ENCODE results near the gene BAX.

The BAX gene

GRCh38 chr19:48910803-48911202 lies 43.9 kb upstream of the BAX start:
- Histone ChIP-seq H3K18ac (ENCODE audit: low read length) (no peak overlapping the region), H3K4me1 (ENCODE audit: control insufficient read depth, low read depth, low read length) (no peaks in the 10 kb centered on the region), H3K4me2 (ENCODE audit: low read length) (no peak overlapping the region), H3K23ac (ENCODE audit: low read length) (no peak overlapping the region), H4K5ac (ENCODE audit: low read length) (no peak overlapping the region), H3K79me1 (ENCODE audit: low read length) (no peaks in the 10 kb centered on the region), H2BK120ac (ENCODE audit: low read depth, low read length) (no peak overlapping the region), H3K36me3 (ENCODE audit: control insufficient read depth, insufficient read depth, low read length) (peaks cover 6% of the 10 kb centered on the region), H3K4me3 (ENCODE audit: low read length) (no peak overlapping the region), H3K4ac (ENCODE audit: low read depth, low read length) (no peak overlapping the region), H3K27me3 (ENCODE audit: insufficient read depth, low read length, poor library complexity) (no peaks in the 10 kb centered on the region), H3K79me2 (ENCODE audit: control insufficient read depth, insufficient read depth, low read length) (no peaks in the 10 kb centered on the region), H3K27ac (ENCODE audit: low read depth, low read length) (no peak overlapping the region), H2BK15ac (replicated peaks; ENCODE audit: low read depth) (no peak overlapping the region), H2AK5ac (ENCODE audit: low read length) (no peak overlapping the region), H3K56ac (ENCODE audit: low read length) (no peak overlapping the region), H2BK5ac (ENCODE audit: low read length) (no peak overlapping the region), H3K9ac (ENCODE audit: low read length) (no peak overlapping the region), H4K8ac (ENCODE audit: low read depth, low read length) (no peak overlapping the region)
- no CpG with 5 or more reads among the region's 2 CpGs for WGBS (ENCODE audit: extremely low coverage, insufficient coverage, low lambda C conversion rate)
- no peak for DNase-seq

GRCh38 chr19:48913114-48913889 lies 41.4 kb upstream of the BAX start:
- no peak overlapping the region for H4K5ac ChIP-seq (ENCODE audit: low read length)
- H2AK5ac ChIP-seq (ENCODE audit: low read length) = no peak overlapping the region
- no peak overlapping the region for H3K4ac ChIP-seq (ENCODE audit: low read depth, low read length)
- H3K79me2 ChIP-seq (ENCODE audit: control insufficient read depth, insufficient read depth, low read length) = no peaks in the 10 kb centered on the region
- H3K9ac ChIP-seq (ENCODE audit: low read length) = no peak overlapping the region
- H3K4me2 ChIP-seq (ENCODE audit: low read length) = no peak overlapping the region
- H2BK5ac ChIP-seq (ENCODE audit: low read length) = no peak overlapping the region
- H3K23ac ChIP-seq (ENCODE audit: low read length) = no peak overlapping the region
- no peak overlapping the region for H3K27ac ChIP-seq (ENCODE audit: low read depth, low read length)
- no peaks in the 10 kb centered on the region for H3K27me3 ChIP-seq (ENCODE audit: insufficient read depth, low read length, poor library complexity)
- H3K36me3 ChIP-seq (ENCODE audit: control insufficient read depth, insufficient read depth, low read length) = peaks cover 5% of the 10 kb centered on the region
- no peak overlapping the region for H3K4me3 ChIP-seq (ENCODE audit: low read length)
- no peak overlapping the region for H3K18ac ChIP-seq (ENCODE audit: low read length)
- DNase-seq = peak; percentile 45
- H2BK15ac ChIP-seq (replicated peaks; ENCODE audit: low read depth) = no peak overlapping the region
- WGBS (ENCODE audit: extremely low coverage, insufficient coverage, low lambda C conversion rate) = no CpG with 5 or more reads among the region's 9 CpGs
- no peak overlapping the region for H3K56ac ChIP-seq (ENCODE audit: low read length)
- H2BK120ac ChIP-seq (ENCODE audit: low read depth, low read length) = no peak overlapping the region
- no peaks in the 10 kb centered on the region for H3K79me1 ChIP-seq (ENCODE audit: low read length)
- H4K8ac ChIP-seq (ENCODE audit: low read depth, low read length) = no peak overlapping the region
- no peaks in the 10 kb centered on the region for H3K4me1 ChIP-seq (ENCODE audit: control insufficient read depth, low read depth, low read length)

GRCh38 chr19:48914181-48914580 lies 40.5 kb upstream of the BAX start:
- Histone ChIP-seq H3K36me3 (ENCODE audit: control insufficient read depth, insufficient read depth, low read length) (peaks cover 5% of the 10 kb centered on the region), H3K79me1 (ENCODE audit: low read length) (no peaks in the 10 kb centered on the region), H2BK15ac (replicated peaks; ENCODE audit: low read depth) (no peak overlapping the region), H3K27me3 (ENCODE audit: insufficient read depth, low read length, poor library complexity) (no peaks in the 10 kb centered on the region), H3K9ac (ENCODE audit: low read length) (no peak overlapping the region), H3K23ac (ENCODE audit: low read length) (no peak overlapping the region), H3K4ac (ENCODE audit: low read depth, low read length) (no peak overlapping the region), H3K79me2 (ENCODE audit: control insufficient read depth, insufficient read depth, low read length) (no peaks in the 10 kb centered on the region), H3K27ac (ENCODE audit: low read depth, low read length) (no peak overlapping the region), H2BK120ac (ENCODE audit: low read depth, low read length) (no peak overlapping the region), H3K4me2 (ENCODE audit: low read length) (no peak overlapping the region), H3K4me3 (ENCODE audit: low read length) (no peak overlapping the region), H4K5ac (ENCODE audit: low read length) (no peak overlapping the region), H2BK5ac (ENCODE audit: low read length) (no peak overlapping the region), H3K4me1 (ENCODE audit: control insufficient read depth, low read depth, low read length) (no peaks in the 10 kb centered on the region), H3K56ac (ENCODE audit: low read length) (no peak overlapping the region), H3K18ac (ENCODE audit: low read length) (no peak overlapping the region), H2AK5ac (ENCODE audit: low read length) (no peak overlapping the region), H4K8ac (ENCODE audit: low read depth, low read length) (no peak overlapping the region)
- DNase-seq = peak; percentile 18
- no CpG with 5 or more reads among the region's 8 CpGs for WGBS (ENCODE audit: extremely low coverage, insufficient coverage, low lambda C conversion rate)

- H2BK120ac ChIP-seq (ENCODE audit: low read depth, low read length) = no peak overlapping the region
- H4K5ac ChIP-seq (ENCODE audit: low read length) = no peak overlapping the region
- no peak overlapping the region for H3K9ac ChIP-seq (ENCODE audit: low read length)
- H3K56ac ChIP-seq (ENCODE audit: low read length) = no peak overlapping the region
- H3K79me2 ChIP-seq (ENCODE audit: control insufficient read depth, insufficient read depth, low read length) = no peaks in the 10 kb centered on the region
- no peak overlapping the region for H3K18ac ChIP-seq (ENCODE audit: low read length)
- no peaks in the 10 kb centered on the region for H3K4me1 ChIP-seq (ENCODE audit: control insufficient read depth, low read depth, low read length)
- H3K27me3 ChIP-seq (ENCODE audit: insufficient read depth, low read length, poor library complexity) = no peaks in the 10 kb centered on the region
- DNase-seq = no peak
- peaks cover 5% of the 10 kb centered on the region for H3K36me3 ChIP-seq (ENCODE audit: control insufficient read depth, insufficient read depth, low read length)
- WGBS (ENCODE audit: extremely low coverage, insufficient coverage, low lambda C conversion rate) = no CpG with 5 or more reads among the region's 8 CpGs
- no peak overlapping the region for H2BK5ac ChIP-seq (ENCODE audit: low read length)
- H3K79me1 ChIP-seq (ENCODE audit: low read length) = no peaks in the 10 kb centered on the region
- no peak overlapping the region for H2BK15ac ChIP-seq (replicated peaks; ENCODE audit: low read depth)
- no peak overlapping the region for H3K4me2 ChIP-seq (ENCODE audit: low read length)
- H3K4me3 ChIP-seq (ENCODE audit: low read length) = no peak overlapping the region
- H2AK5ac ChIP-seq (ENCODE audit: low read length) = no peak overlapping the region
- H3K4ac ChIP-seq (ENCODE audit: low read depth, low read length) = no peak overlapping the region
- no peak overlapping the region for H3K23ac ChIP-seq (ENCODE audit: low read length)
- no peak overlapping the region for H3K27ac ChIP-seq (ENCODE audit: low read depth, low read length)
- no peak overlapping the region for H4K8ac ChIP-seq (ENCODE audit: low read depth, low read length)
These were observed 38.9 kb upstream of the BAX start for GRCh38 chr19:48915757-48916156.

- H2AK5ac ChIP-seq (ENCODE audit: low read length) = no peak overlapping the region
- H3K4me2 ChIP-seq (ENCODE audit: low read length) = no peak overlapping the region
- no peak overlapping the region for H3K27ac ChIP-seq (ENCODE audit: low read depth, low read length)
- no peaks in the 10 kb centered on the region for H3K79me2 ChIP-seq (ENCODE audit: control insufficient read depth, insufficient read depth, low read length)
- no peak overlapping the region for H2BK15ac ChIP-seq (replicated peaks; ENCODE audit: low read depth)
- no peak overlapping the region for H2BK120ac ChIP-seq (ENCODE audit: low read depth, low read length)
- no peaks in the 10 kb centered on the region for H3K27me3 ChIP-seq (ENCODE audit: insufficient read depth, low read length, poor library complexity)
- H3K4me1 ChIP-seq (ENCODE audit: control insufficient read depth, low read depth, low read length) = no peaks in the 10 kb centered on the region
- WGBS (ENCODE audit: extremely low coverage, insufficient coverage, low lambda C conversion rate) = no CpG with 5 or more reads among the region's 6 CpGs
- H3K56ac ChIP-seq (ENCODE audit: low read length) = no peak overlapping the region
- H3K36me3 ChIP-seq (ENCODE audit: control insufficient read depth, insufficient read depth, low read length) = peaks cover 7% of the 10 kb centered on the region
- no peak overlapping the region for H4K5ac ChIP-seq (ENCODE audit: low read length)
- no peak overlapping the region for H3K4ac ChIP-seq (ENCODE audit: low read depth, low read length)
- no peak overlapping the region for H3K18ac ChIP-seq (ENCODE audit: low read length)
- no peak overlapping the region for H3K4me3 ChIP-seq (ENCODE audit: low read length)
- no peak overlapping the region for H2BK5ac ChIP-seq (ENCODE audit: low read length)
- H4K8ac ChIP-seq (ENCODE audit: low read depth, low read length) = no peak overlapping the region
- DNase-seq = no peak
- no peaks in the 10 kb centered on the region for H3K79me1 ChIP-seq (ENCODE audit: low read length)
- H3K9ac ChIP-seq (ENCODE audit: low read length) = no peak overlapping the region
- H3K23ac ChIP-seq (ENCODE audit: low read length) = no peak overlapping the region
These were observed 36.6 kb upstream of the BAX start for GRCh38 chr19:48918071-48918470.

GRCh38 chr19:48918801-48919247 lies 35.9 kb upstream of the BAX start:
- H3K79me1 ChIP-seq (ENCODE audit: low read length) = no peaks in the 10 kb centered on the region
- H2AK5ac ChIP-seq (ENCODE audit: low read length) = no peak overlapping the region
- no peak overlapping the region for H3K9ac ChIP-seq (ENCODE audit: low read length)
- H3K36me3 ChIP-seq (ENCODE audit: control insufficient read depth, insufficient read depth, low read length) = peaks cover 2% of the 10 kb centered on the region
- H2BK5ac ChIP-seq (ENCODE audit: low read length) = no peak overlapping the region
- no peaks in the 10 kb centered on the region for H3K27me3 ChIP-seq (ENCODE audit: insufficient read depth, low read length, poor library complexity)
- H3K4ac ChIP-seq (ENCODE audit: low read depth, low read length) = no peak overlapping the region
- no CpG with 5 or more reads among the region's 18 CpGs for WGBS (ENCODE audit: extremely low coverage, insufficient coverage, low lambda C conversion rate)
- DNase-seq = peak; percentile 82
- H4K5ac ChIP-seq (ENCODE audit: low read length) = no peak overlapping the region
- no peak overlapping the region for H3K27ac ChIP-seq (ENCODE audit: low read depth, low read length)
- no peak overlapping the region for H3K18ac ChIP-seq (ENCODE audit: low read length)
- no peak overlapping the region for H3K4me3 ChIP-seq (ENCODE audit: low read length)
- no peak overlapping the region for H2BK15ac ChIP-seq (replicated peaks; ENCODE audit: low read depth)
- no peak overlapping the region for H2BK120ac ChIP-seq (ENCODE audit: low read depth, low read length)
- H3K79me2 ChIP-seq (ENCODE audit: control insufficient read depth, insufficient read depth, low read length) = no peaks in the 10 kb centered on the region
- no peaks in the 10 kb centered on the region for H3K4me1 ChIP-seq (ENCODE audit: control insufficient read depth, low read depth, low read length)
- no peak overlapping the region for H3K4me2 ChIP-seq (ENCODE audit: low read length)
- H3K23ac ChIP-seq (ENCODE audit: low read length) = no peak overlapping the region
- no peak overlapping the region for H3K56ac ChIP-seq (ENCODE audit: low read length)
- H4K8ac ChIP-seq (ENCODE audit: low read depth, low read length) = no peak overlapping the region
